AG04450 (cell line): ENCODE measurements around the gene RAB33B. TPM values are rescaled to one million over a fixed set of nuclear protein-coding genes. Genes with fewer than 3 reads are reported as not detected.
"Not testable (repeated sequence)": the region's sequence is repeated elsewhere in the genome, so short reads cannot be mapped to it uniquely, and the experiment has no call there.

Experiments
- CTCF ChIA-PET: fragments of 300-600, 350-600 bp; formaldehyde crosslinking; extraction: SDS; loops from one replicate; lab custom pipeline; 2022; ENCODE audit warnings: antibody characterized with exemption, inconsistent platforms; lab: Charles Lee
- POLR2A ChIA-PET: fragments of 350-600 bp; formaldehyde crosslinking; extraction: SDS; loops from one replicate; lab custom pipeline; 2021; ENCODE audit warnings: antibody characterized with exemption, inconsistent platforms; lab: Yijun Ruan, JAX
- DNase-seq: peaks from one replicate; pipeline ENCODE4 v3.0.0-alpha.2; 2011; ENCODE audit warnings: low read depth, low spot score
- H3K27ac ChIP-seq: one replicate; pipeline ENCODE4 v1.5.1; 2012; ENCODE audit warnings: low read depth, low read length, control low read depth
- H3K27me3 ChIP-seq: one replicate; pipeline ENCODE4 v1.6.0; 2012; ENCODE audit warnings: low read length; ENCODE audit not compliant: control insufficient read depth, insufficient read depth
- H3K4me3 ChIP-seq: 2 replicates; pipeline ENCODE4 v1.5.1; 2011; ENCODE audit warnings: mild to moderate bottlenecking, low read depth, low read length, control low read depth
- H3K9me3 ChIP-seq: 2 replicates; pipeline ENCODE4 v1.5.1; 2012; ENCODE audit warnings: low read length; ENCODE audit not compliant: control insufficient read depth, insufficient read depth
- CTCF ChIP-seq: IDR thresholded peaks from 2 replicates; pipeline ENCODE4 v1.5.1; 2011; ENCODE audit warnings: low read depth, low read length, control low read depth, inconsistent platforms
- polyA plus RNA-seq: library from polyadenylated mRNA; depleted of rRNA; stranded (reverse); fragments of >200 nt; gene quantifications from 2 replicates; pipeline ENCODE4 v1.2.3, GENCODE V29; 2011

RAB33B gene
- polyA plus RNA-seq, 1 experiment: 7.8 TPM

GRCh38 chr4:139457318-139457717 is 3.4 kb downstream of the RAB33B start:
- Histone ChIP-seq H3K4me3 (no peak overlapping the region), H3K27me3 (no peaks in the 10 kb centered on the region), H3K9me3 (no peaks in the 10 kb centered on the region; the same call in 1 of the 2 replicates), H3K27ac (no peak overlapping the region)
- no peak for DNase-seq
- CTCF ChIA-PET: interaction anchor here (0.9 to 1.3 kb wide), 2 partner anchors 41 to 53 kb away, joined by 3 to 6 read pairs; no protein-coding TSS in a partner anchor
- POLR2A ChIA-PET: interaction anchor here (0.6 kb wide), 1 partner anchor 144 kb away, joined by 3 read pairs; no protein-coding TSS in a partner anchor
- TF ChIP-seq CTCF: no peak

DNA sequence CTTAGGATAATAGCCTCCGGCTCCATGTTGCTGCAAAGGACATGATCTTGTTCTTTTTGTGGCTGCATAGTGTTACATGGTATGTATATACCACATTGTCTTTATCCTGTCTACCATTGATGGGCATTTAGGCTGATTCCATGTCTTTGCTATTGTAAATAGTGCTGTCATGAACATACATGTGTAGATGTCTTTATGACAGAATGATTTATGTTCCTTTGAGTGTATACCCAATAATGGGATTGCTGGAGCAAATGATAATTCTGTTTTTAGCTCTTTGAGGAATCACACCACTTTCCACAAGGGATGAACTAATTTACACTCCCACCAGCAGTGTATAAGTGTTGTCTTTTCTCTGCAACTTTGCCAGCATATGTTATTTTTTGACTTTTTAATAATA is 4.6 kb downstream of the RAB33B start:
- no peak for DNase-seq
- H3K27ac ChIP-seq: no peak overlapping the region
- no peak for TF ChIP-seq CTCF

DNA sequence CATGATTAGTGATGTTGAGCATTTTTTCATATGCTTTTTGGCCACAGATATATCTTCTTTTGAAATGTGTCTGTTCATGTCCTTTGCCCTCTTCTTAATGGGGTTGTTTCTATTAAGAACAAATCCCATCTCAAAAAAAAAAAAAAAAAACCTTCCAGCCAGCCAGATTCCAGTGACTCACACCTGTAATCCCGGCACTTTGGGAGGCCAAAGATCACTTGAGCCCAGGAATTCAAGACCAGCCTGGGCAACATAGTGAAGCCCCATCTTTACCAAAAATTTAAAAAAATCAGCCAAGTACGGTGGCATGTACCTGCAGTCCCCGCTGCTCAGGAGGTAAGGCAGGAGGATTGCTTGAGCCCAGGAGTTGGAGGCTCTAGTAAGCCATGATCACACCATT is 5.1 kb downstream of the RAB33B start:
- Histone ChIP-seq H3K9me3 (no peaks in the 10 kb centered on the region), H3K27me3 (no peaks in the 10 kb centered on the region), H3K27ac (no peak overlapping the region), H3K4me3 (no peak overlapping the region)
- TF ChIP-seq CTCF: no peak
- no peak for DNase-seq
- ChIA-PET CTCF (no interaction called here), POLR2A (no interaction called here)

More for the DNA sequence above, 4.6 kb downstream of the RAB33B start:
- H3K4me3 ChIP-seq: no peak overlapping the region
- H3K9me3 ChIP-seq: no peaks in the 10 kb centered on the region; the same call in 1 of the 2 replicates
- ChIA-PET POLR2A (interaction anchor here (0.5 kb wide), 1 partner anchor 156 kb away, joined by 4 read pairs; no protein-coding TSS in a partner anchor), CTCF (no interaction called here)
- no peaks in the 10 kb centered on the region for H3K27me3 ChIP-seq

GRCh38 chr4:139460565-139460964 is 6.6 kb downstream of the RAB33B start:
- POLR2A ChIA-PET: no interaction called here
- CTCF ChIA-PET: interaction anchor here (1.0 to 1.1 kb wide), 2 partner anchors 11 to 37 kb away, joined by 4 read pairs; no protein-coding TSS in a partner anchor
- DNase-seq: no peak
- TF ChIP-seq CTCF: no peak
- Histone ChIP-seq H3K9me3 (no peaks in the 10 kb centered on the region), H3K27ac (no peak overlapping the region), H3K4me3 (no peak overlapping the region), H3K27me3 (no peaks in the 10 kb centered on the region)

- no peak for TF ChIP-seq CTCF
- H3K27me3 ChIP-seq: no peaks in the 10 kb centered on the region
- H3K27ac ChIP-seq: no peak overlapping the region
- no peak overlapping the region for H3K4me3 ChIP-seq
- H3K9me3 ChIP-seq: no peaks in the 10 kb centered on the region
- no peak for DNase-seq
- POLR2A ChIA-PET: no interaction called here
- CTCF ChIA-PET: interaction anchor here (1.0 to 1.1 kb wide), 2 partner anchors 10 to 37 kb away, joined by 4 read pairs; no protein-coding TSS in a partner anchor
Observed at GRCh38 chr4:139461022-139461628, 7.2 kb downstream of the RAB33B start.

GRCh38 chr4:139464512-139464911 is 10.6 kb downstream of the RAB33B start:
- H3K27ac ChIP-seq, H3K27me3 ChIP-seq, H3K9me3 ChIP-seq, H3K4me3 ChIP-seq, CTCF ChIA-PET, DNase-seq, POLR2A ChIA-PET: not testable (repeated sequence)
